HG03159 (cell line): ENCODE results near the gene ZNF460.

ENCODE experiments used
- ATAC-seq: cut with Tn5 transposase; IDR thresholded peaks from one replicate; pipeline ENCODE4 v1.9.1; 2021; ENCODE audit warnings: mild to moderate bottlenecking, moderate library complexity; ENCODE audit not compliant: unreplicated experiment

ZNF460 gene

DNA sequence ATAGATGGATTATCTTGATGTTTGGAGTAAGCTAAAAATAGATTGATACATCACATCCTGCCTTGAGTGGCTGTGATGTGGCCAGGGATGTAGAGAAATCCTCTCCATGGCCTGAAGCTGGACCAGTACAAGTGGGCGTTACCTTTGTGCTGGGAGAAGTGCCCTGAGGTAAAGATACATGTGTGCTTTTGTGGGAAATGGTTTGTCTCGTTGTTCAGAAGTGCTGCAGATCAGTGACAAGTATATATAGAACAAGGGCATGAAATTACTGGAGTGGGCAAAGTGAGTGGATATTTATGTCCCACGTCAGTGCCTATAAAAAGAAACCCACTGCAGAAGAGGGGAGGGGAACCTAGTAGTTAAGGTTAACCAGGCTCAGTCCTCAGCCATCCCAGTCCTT, 58.6 kb downstream of the ZNF460 start:
- no peak for ATAC-seq

DNA sequence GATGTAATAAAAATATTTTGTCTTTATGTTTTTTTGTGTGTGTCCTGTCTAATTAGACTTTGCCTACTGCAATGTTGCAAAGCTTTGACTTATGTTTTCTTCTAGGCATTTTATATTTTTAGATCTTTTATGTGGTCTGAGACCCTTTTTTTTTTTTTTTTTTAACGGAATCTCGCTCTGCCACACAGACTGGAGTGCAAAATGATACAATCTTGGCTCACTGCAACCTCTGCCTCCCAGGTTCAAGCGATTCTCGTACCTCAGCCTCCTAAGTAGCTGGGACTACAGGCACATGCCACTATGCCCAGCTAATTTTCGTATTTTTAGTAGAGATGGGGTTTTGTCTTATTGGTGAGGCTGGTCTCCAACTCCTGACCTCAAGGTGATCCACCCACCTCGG, 62.3 kb downstream of the ZNF460 start:
- ATAC-seq: no peak
